Endometrial microvascular endothelial cells (primary cell): ENCODE measurements around the gene ALOX5AP. TPM values are rescaled to one million over a fixed set of nuclear protein-coding genes. Genes with fewer than 3 reads are reported as not detected.

Source experiments
- in situ Hi-C: cut with HindIII; loops from 2 replicates; pipeline ENCODE4 v1.10.0; 2017; ENCODE audit warnings: low sequenced_read_pairs, low pct_unique_long_range_greater_than_20kb; ENCODE audit errors: inconsistent ontology term
- total RNA-seq: library from RNA; depleted of rRNA; stranded (reverse); fragments of >200 nt; gene quantifications from one replicate; pipeline ENCODE4 v1.2.3, GENCODE V29; 2015; ENCODE audit errors: inconsistent ontology term

ALOX5AP gene
- total RNA-seq, 1 donor from 2014 or later: 1.1 TPM

DNA sequence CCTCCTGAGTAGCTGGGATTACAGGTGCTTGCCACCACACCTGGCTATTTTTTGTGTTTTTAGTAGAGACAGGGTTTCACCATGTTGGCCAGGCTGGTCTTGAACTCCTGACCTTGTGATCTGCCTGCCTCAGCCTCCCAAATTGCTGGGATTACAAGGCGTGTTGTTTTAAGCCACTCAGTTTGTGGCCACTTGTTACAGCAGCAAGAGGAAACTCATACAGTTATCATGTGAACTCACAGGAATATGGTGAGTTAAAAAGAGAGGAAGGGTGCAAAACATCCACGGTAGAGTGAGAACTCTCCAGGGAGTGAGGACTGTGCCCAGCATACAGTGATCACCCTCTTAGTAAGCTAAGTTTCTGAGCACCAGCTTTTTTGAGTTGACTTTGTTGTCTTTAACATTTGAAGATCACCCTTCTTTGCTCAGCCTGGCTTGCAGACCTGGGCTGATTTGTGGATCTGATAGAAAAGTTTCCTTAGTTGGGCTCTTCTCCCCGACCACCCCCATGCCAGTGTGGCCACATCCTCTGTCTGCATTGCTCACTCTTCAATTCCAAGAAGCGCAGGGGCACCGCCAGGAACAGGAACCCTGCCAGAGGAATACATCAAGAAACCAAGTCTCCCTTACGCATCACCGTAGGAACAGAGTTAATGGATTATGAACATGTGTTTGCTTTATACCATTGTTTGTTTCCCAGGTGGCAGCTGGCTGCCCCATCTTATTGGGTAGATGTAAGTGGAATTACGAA, 16.0 kb downstream of the ALOX5AP start:
- in situ Hi-C loops: no loop called here

DNA sequence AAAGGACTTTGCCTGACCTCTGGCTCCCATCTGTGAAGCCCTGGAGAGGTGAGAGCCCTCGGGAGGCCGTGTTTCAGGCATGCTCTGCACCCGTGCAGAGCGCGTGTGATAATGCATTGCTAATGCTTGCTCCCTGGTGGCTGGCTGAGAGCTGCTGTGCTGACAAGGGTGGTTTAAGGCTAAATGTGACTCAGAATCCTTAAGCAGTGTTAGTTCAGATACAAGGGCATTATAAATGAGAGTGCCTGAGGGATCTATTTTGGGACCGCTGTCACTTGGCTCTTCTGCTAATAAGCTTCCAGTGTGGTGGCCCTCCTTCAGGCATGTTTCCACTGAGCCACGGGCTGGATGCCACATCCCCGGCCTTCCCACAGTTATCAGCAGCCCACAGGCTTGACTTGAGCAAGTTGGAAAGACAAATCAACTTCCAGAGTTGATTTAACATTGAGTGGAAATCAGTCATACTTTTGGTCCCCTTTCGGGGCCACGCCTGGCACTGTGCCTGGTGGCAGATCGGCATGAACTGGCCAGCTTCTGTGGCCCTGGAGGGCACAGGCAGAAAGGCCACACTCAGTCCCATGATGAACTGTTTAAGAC, 17.0 kb downstream of the ALOX5AP start:
- in situ Hi-C loops: no loop called here

DNA sequence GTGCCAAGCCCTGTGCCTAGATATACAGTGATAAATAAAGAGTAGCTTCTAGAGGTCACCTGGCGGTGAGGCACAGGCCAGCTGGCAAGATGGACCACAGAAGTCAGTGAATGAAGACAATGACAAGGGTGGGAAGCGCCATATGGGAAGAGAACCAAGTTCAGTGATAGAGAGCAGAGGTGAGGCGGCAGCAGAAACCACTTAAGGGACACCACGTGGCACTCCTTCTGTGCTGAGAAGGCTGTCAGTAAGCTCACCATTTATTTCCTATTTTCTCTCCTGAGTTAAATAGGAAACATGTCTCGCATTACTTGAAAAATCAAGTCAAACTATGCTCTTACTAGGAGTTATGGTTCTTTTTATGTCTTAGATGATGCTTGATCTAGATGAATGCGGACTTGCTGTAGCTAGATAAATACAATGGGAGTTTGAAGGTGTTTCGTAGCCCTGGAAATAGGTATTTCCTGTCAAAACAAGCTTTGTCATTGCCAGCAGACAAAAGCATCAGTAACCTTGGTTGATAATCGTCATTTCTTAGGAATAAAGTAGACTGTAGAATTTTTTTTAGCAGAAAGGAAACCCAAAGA, 17.8 kb downstream of the ALOX5AP start:
- in situ Hi-C loops: no loop called here

DNA sequence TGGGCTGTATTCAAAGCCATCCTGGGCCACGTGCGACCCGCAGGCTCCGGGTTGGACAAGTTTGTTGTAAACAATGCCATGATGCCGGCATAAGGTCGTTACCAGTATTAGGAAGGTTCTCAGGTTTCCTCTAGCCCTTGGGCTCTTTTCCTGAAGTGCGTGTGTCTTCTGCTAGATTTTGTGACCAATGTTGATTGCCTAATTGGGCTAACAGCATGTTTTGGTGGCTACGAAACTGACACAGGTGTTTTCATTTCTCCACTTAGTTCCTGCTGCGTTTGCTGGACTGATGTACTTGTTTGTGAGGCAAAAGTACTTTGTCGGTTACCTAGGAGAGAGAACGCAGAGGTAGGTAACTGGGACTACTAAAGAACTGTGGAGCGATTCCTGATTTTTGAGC, 20.3 kb downstream of the ALOX5AP start:
- in situ Hi-C loops: no loop called here

DNA sequence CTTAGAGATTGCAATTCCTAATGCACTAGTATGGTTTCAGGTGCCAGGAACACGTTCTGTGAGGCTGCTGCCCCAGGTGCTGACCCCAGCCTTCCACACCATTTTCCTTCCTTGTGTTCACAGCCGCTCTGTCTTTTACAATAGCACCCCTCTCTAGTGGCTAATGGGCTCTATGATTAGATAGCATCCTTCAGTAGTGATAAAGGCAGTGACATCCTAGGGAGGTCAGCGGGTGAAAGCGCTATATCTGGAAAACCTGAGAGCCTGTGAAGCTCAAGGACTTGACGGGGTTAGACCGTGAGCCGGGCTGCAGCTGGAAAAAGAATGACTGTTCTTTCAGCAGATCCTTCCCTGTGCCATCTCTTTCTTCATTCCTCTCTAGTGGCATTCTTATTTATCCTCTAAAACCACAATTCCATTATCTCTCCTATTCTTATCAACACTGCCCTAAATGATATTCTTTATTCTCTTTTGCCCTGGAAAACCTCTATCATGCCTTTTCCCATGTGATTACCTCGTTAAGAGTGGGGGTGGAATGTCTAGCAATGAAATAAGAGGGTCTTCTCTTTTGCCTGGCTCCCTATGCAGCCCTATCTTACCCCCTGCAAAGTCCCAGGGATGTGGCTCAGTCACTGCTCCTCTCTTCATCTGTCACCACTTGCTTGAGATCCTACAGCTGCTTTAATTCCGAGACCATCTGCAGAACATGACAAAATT, 21.8 kb downstream of the ALOX5AP start:
- in situ Hi-C loops: no loop called here

DNA sequence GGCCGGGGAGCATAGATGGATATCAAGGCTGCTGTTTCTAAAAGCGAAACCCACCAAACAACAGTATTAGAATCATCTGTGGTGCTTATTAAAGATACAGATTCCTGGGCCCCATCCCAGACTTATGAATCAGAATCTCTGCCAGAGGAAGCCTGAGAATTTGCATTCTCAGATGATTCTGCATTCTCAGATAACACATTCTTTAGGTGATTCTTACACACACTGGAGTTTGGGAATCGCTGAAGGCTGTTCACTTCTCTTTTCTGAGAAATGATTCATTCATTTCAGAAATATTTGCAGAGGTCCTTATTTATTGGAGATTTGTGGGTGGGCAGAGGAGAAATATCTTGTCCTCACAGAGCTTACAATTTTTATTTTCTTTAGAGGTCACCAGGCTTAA, 24.4 kb downstream of the ALOX5AP start:
- in situ Hi-C loops: no loop called here

DNA sequence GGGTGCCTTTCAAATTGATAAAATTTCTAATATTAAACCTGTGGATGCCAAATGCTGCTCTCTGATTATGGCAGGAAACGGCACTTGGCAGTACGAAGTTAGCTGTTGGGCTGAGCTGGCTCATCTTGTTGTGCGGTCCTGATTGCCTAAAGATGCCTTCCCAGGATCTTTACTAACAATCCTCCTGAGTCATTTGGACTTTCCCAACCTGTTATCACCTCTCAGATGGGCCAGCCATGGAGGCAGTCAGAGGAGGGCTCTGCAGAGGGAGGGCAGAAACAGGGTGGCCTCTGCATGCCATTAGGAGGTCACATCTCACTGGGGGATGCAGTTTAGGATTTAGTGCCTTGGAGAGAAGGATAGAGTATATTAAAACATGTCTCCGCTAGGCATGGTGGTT, 27.3 kb downstream of the ALOX5AP start:
- in situ Hi-C loops: no loop called here

DNA sequence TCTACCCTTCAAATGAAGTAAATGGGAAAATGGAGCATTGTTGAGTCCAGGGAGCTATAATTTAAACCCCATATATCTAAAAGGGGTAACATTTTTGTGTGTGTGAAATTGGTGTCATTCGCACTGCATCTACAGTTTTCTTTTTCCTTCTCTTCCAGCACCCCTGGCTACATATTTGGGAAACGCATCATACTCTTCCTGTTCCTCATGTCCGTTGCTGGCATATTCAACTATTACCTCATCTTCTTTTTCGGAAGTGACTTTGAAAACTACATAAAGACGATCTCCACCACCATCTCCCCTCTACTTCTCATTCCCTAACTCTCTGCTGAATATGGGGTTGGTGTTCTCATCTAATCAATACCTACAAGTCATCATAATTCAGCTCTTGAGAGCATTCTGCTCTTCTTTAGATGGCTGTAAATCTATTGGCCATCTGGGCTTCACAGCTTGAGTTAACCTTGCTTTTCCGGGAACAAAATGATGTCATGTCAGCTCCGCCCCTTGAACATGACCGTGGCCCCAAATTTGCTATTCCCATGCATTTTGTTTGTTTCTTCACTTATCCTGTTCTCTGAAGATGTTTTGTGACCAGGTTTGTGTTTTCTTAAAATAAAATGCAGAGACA, 28.6 kb downstream of the ALOX5AP start:
- in situ Hi-C loops: no loop called here

DNA sequence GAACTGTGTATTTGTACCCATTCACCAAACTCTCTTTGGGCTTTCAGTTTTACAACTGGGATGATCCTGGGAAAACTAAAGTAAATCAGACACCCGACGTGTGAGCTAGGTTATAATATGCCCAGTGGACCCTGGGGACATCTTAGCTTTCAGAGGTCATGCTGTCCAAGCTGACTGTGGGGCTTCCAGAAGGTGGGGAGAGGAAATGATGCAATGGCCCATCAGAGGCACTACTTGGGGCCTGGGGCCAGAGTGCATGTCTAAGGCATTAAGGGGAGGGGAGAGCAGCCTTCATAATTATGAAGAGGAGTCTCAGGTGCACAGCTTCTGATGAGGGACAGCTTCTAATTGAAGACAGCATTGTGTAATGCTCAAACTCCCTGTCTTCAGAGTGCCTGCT, 30.9 kb downstream of the ALOX5AP start:
- in situ Hi-C loops: no loop called here

DNA sequence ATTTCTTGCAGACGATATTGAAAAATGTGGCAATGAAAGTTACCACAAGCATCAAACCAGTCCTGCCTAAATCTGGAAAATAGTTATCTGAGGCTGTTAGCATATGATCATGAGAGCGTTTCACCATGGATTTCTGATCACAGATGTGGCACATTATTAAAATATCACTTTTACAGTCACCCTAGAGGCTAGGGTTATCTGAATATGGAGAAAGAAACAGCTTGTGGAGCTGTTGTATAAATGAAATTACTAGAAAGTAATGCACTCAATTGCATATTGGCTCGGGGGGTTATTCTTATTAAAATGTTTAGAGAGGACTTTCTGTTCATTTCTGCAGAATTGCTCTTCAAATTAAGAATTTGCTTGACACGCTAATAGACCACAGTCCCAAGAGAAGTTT, 35.6 kb downstream of the ALOX5AP start:
- in situ Hi-C loops: no loop called here

DNA sequence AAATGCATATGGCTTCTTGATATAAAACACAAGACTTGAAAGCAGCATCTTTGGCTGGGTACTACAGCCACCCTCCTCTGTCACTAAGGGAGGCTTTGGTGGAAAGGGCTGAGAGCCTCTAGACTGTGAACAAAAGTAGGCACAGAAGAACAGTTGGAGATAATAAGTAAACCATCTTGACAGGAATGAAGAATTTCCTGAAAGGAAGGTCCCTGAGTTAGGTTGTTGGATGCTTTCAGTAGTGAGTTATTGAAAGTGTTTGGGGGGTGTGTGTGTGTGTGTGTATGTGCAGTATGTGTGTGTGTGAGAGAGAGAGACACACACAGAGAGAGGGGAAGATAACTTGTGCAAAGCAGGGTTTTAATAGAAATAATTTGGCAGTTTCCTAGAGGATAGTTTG, 38.2 kb downstream of the ALOX5AP start:
- in situ Hi-C loops: no loop called here

DNA sequence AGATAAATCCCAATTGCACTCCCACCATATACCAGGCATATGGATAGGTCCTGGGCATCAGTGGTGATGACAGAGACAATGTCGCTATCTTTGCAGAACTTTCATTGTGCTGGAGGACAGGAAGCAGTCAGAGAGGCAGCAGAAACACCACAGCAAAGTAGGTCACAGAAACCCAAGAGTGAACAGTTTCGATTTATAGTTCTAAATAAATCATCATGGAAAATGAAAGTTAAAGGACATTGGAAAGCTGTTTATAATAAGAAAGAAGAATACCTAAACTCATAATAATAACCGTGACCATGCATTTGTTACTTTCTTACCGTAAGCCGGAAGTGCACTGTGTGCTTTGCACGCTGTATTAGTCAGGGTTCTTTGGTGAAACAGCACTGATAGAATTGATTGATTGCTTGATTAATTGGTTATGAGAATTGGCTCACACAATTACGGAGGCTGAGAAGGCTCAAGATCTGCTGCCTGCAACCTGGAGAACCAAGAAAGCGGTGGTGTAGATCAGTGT, 38.9 kb downstream of the ALOX5AP start:
- in situ Hi-C loops: no loop called here

DNA sequence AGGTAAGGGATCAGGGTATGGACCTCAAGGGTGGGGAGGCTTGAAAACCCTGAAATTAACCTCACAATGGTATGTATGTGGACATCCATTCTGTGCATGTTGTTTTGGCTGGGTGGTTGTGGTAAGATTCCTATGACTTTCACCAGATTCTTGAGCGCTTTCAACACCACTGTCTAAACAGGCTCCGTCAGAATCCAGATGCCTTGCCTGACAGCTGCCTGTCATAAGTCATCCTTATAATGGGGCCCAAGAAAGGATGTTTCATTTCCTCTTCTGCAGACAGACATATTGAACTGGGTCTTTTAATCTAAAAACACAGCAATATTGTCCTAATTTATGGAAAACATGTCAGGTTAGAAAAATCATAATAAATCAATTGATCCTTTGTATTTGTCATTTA, 41.3 kb downstream of the ALOX5AP start:
- in situ Hi-C loops: no loop called here

DNA sequence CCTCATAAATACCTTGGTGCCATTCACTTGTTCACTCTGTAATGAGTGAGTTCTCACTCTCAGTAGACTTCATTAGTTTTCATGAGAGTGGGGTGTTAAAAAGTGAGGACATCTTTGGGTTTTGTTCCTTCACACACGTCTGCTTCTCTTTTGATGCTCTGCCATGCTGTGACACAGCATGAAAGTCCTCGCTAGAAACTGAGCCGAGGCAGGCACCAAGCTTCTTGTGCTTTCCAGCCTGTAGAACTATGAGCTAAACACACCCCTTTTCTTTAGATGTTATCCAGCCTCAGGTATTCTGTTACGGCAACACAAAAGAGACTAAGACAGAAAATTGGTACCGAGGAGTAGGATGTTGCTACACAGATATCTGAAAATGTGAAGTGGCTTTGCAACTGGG, 43.7 kb downstream of the ALOX5AP start:
- in situ Hi-C loops: no loop called here

DNA sequence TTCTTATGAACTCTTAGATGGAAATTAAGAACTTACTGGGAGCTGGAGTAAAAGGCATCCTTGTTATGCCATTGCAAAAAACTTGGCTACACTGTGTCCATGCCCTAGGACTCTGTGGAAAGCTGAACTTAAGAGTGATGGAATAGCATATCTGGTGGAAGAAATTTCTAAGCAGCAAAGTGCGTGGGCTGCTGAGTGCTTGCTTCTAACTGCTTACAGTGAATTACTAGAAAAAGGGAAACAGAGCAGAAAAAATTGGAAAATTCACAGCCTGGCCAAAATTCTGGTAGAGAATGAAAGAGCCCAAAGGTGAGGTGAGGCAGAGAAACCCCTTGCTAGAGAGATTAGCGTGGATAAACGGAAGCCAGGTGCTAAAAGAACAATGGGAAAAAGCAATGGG, 44.3 kb downstream of the ALOX5AP start:
- in situ Hi-C loops: no loop called here

DNA sequence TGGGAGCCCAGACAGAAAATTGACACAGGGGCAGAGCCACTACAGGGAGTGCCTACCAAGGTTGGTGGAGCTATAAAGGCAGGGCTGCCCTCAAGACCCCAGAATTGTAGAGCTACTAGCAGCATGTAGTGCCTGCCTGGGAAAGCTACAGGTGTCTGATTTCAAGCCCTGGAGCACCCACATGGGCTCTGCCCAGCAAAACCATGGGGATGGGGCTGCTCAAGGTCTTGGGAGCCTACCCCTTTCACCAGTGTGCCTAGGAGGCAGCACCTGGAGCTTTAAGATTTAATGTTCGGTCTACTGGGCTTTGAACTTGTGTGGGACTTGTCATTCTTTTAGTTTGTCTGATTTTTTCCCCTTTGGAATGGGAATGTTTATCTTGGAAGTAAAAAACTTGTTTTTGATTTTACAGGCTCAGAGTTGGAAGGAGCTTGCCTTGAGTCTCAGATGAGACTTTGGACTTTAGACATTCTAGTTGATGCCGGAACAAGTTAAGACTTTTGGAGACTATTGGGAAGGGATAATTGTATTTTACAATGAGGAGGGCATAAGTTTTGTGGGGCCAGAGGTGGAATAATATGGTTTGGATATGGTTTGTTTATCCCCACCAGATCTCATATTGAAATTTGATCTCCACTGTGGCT, 45.1 kb downstream of the ALOX5AP start:
- in situ Hi-C loops: no loop called here

DNA sequence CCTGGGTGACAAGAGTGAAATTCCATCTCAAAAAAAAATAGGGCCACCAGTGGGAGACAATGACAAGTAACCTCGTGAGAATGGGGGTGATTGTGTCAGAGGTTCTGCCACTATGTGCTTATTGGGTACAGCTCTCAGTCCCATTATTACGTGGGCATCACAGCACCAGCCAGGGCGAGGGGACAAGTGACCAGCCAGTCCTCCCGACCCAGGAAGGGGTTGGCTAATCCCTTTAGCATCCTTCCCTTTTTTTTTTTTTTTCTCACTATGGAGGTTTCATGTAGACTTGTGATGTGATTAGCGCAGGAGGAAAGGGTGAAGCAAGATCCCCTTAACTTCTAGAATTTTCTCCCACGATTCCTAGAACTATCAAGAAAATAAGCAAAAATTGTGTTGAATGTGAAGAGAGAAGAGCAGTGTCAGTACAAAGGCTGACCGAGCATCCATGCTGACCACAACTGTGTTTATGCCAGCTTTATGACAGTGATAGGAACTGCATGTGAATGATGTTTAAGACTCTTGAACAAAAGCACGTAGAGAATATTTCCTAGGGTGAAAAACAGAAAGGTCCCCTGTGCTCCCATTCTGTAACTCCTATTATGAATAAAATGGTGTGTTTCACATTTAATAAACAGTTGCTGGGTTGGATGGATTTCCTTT, 50.0 kb downstream of the ALOX5AP start:
- in situ Hi-C loops: no loop called here

DNA sequence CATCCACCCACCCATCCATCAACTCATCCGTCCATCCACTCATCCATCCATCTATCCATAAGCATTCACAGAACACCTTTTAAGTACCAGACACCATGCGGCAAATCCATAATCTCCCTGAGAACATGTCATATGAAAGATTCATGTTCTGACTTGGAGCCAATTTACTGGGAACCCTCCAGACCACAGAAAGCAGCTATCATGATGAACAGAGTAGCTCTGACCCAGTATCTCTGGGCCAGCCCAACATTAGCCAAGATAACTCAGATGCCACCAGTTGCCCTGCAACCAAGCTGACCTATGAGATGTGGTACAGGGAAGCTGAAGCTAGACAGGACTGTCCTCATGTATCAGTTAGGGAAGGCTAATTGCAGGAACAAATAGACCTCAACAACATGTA, 51.3 kb downstream of the ALOX5AP start:
- in situ Hi-C loops: no loop called here
